ENCODE results near the gene LRRC1. TPM values are rescaled to one million over a fixed set of nuclear protein-coding genes. Genes with fewer than 3 reads are reported as not detected.

LRRC1 gene
- total and polyA plus RNA-seq, 2 of the 8 experiments (the other 6 are each of a cell fraction or from before 2014, with no cell fraction given): 6.7 to 15.9 TPM

DNA sequence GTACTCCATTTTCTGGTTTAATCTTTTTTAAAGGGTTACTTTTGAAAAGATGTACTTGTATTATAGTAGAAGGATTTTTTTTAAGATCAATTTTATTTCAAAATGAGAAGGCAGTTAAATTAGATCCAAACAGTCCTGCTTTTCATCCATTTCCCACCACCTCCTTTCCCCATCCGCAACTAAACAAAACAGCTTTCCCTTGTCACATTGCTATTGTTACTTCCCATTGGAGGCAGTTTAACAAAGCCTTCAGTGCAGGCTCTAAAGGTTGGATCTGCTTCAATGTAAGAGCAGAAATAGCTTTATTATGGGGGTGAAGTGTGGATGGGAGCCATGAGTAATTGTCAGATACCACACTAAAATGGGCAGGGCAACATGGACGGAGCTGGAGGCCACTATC is 65.7 kb downstream of the LRRC1 start:
- Histone ChIP-seq H3K9ac (replicated peaks in 1 of 4; ENCODE audit: extremely low read depth in 1 of 4, low read depth in 3 of 4, low read length in 3 of 4) (no peak overlapping the region), H4K5ac (ENCODE audit: insufficient read length, low read depth, low read length) (no peak overlapping the region), H2AK5ac (ENCODE audit: low read depth, low read length) (no peak overlapping the region), H3K27ac (ENCODE audit: low read depth, low read length) (no peak overlapping the region), H3K18ac (ENCODE audit: extremely low read depth, low read length) (no peak overlapping the region), H2BK20ac (ENCODE audit: low read length) (no peak overlapping the region), H4K8ac (ENCODE audit: extremely low read depth, insufficient read depth, low read length) (no peak overlapping the region), H2BK120ac (replicated peaks; ENCODE audit: low read depth, low read length) (no peak overlapping the region), H2BK5ac (ENCODE audit: low read depth, low read length) (no peak overlapping the region), H3K4ac (replicated peaks; ENCODE audit: insufficient read length, low read depth, low read length) (no peak overlapping the region), H3K4me3 (ENCODE audit: extremely low read depth in 1 of 4, insufficient read depth in 2 of 4, low read depth in 3 of 4, low read length in 4 of 4) (no peak overlapping the region), H2BK15ac (ENCODE audit: low read length) (no peak overlapping the region), H3K4me1 (replicated peaks in 1 of 4; ENCODE audit: control insufficient read depth in 3 of 4, insufficient read depth in 4 of 4, low read length in 3 of 4) (peaks cover 0 to 4% (median 2%) of the 10 kb centered on the region in 4 experiments; a peak in 2 of 7 replicates), H3K23ac (ENCODE audit: insufficient read length) (no peak overlapping the region), H3K56ac (replicated peaks; ENCODE audit: insufficient read length, low read depth, low read length) (no peak overlapping the region), H4K91ac (replicated peaks; ENCODE audit: insufficient read length, low read length) (no peak overlapping the region), H2AFZ (ENCODE audit: low read length) (no peak overlapping the region), H3K4me2 (ENCODE audit: insufficient read depth in 1 of 2, low read depth in 2 of 2, low read length in 2 of 2) (no peak overlapping the region), H3K14ac (ENCODE audit: insufficient read length) (no peak overlapping the region), H3K23me2 (ENCODE audit: low read depth, low read length) (no peaks in the 10 kb centered on the region), H3K79me1 (ENCODE audit: low read depth, low read length) (no peaks in the 10 kb centered on the region; the same call in 1 of the 2 replicates), H2BK12ac (ENCODE audit: low read depth, low read length) (no peak overlapping the region), H3K36me3 (ENCODE audit: control insufficient read depth in 2 of 4, insufficient read depth in 4 of 4, low read length in 3 of 4) (no peaks in the 10 kb centered on the region), H3K79me2 (ENCODE audit: control insufficient read depth in 1 of 2, insufficient read depth in 2 of 2, low read length in 2 of 2) (no peaks in the 10 kb centered on the region), H4K20me1 (replicated peaks in 1 of 2; ENCODE audit: control insufficient read depth in 1 of 2, insufficient read depth in 2 of 2, low read length in 2 of 2) (no peaks in the 10 kb centered on the region), H3K27me3 (replicated peaks in 1 of 4; ENCODE audit: control insufficient read depth in 3 of 4, extremely low read depth in 1 of 4, insufficient read depth in 3 of 4, low read length in 3 of 4) (no peaks in the 10 kb centered on the region), H3K9me3 (ENCODE audit: insufficient read depth in 2 of 2, low read depth in 1 of 2, low read length in 1 of 2) (no peaks in the 10 kb centered on the region)
- DNase-seq (ENCODE audit: low read depth in 1 of 2, low spot score in 2 of 2) (no peak), FAIRE-seq (no peak)
- WGBS, 2 experiments (ENCODE audit: extremely low coverage in 1 of 2, insufficient coverage in 1 of 2, insufficient read length in 1 of 2, insufficient replicate concordance in 2 of 2, low coverage in 1 of 2, low lambda C conversion rate in 2 of 2, missing lambda C conversion rate in 1 of 2): 91 to 100% methylated on average over 1 to 2 of the region's 2 CpGs
- POLR2A ChIA-PET (ENCODE audit: partially characterized antibody): no interaction called here
- CTCF ChIA-PET (ENCODE audit: partially characterized antibody): interaction anchor here (1.5 kb wide), 1 partner anchor 10 kb away, joined by 6 read pairs; no protein-coding TSS in a partner anchor
- no peak for TF ChIP-seq ASH2L (IDR thresholded peaks at IDR 0.05; ENCODE audit: low read length)
- TF ChIP-seq, protein P1, sequence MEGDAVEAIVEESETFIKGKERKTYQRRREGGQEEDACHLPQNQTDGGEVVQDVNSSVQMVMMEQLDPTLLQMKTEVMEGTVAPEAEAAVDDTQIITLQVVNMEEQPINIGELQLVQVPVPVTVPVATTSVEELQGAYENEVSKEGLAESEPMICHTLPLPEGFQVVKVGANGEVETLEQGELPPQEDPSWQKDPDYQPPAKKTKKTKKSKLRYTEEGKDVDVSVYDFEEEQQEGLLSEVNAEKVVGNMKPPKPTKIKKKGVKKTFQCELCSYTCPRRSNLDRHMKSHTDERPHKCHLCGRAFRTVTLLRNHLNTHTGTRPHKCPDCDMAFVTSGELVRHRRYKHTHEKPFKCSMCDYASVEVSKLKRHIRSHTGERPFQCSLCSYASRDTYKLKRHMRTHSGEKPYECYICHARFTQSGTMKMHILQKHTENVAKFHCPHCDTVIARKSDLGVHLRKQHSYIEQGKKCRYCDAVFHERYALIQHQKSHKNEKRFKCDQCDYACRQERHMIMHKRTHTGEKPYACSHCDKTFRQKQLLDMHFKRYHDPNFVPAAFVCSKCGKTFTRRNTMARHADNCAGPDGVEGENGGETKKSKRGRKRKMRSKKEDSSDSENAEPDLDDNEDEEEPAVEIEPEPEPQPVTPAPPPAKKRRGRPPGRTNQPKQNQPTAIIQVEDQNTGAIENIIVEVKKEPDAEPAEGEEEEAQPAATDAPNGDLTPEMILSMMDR (IDR thresholded peaks at IDR 0.05; ENCODE audit: control extremely low read depth in 1 of 3, insufficient read depth in 1 of 3, low read depth in 1 of 3, low read length in 3 of 3): no peak
- no peak for TF ChIP-seq POU5F1 (IDR thresholded peaks at IDR 0.05; ENCODE audit: low read depth, low read length)
- TF ChIP-seq KDM5A (IDR thresholded peaks at IDR 0.05; ENCODE audit: low read length): no peak
